Upper lobe of left lung (tissue), 4 donors: ENCODE data around the gene SCP2.

Experiments
- POLR2A ChIP-seq, 4 donors: fragments of 450-650 bp; IDR thresholded peaks; one replicate each; pipeline ENCODE4 v1.5.1; 2016 to 2017; ENCODE audit warnings: antibody characterized with exemption in 4 of 4, mild to moderate bottlenecking in 2 of 4
- TF ChIP-seq, protein P1 (sequence below), 6 experiments: fragments of 450-650 bp in 4 of 6; fragments of 200-600 bp in 2 of 6; sonication (generic) in 2 of 6; IDR thresholded peaks; one replicate each; pipeline ENCODE4 v1.5.1; 2016 to 2019; ENCODE audit warnings: antibody characterized with exemption in 6 of 6

DNA sequence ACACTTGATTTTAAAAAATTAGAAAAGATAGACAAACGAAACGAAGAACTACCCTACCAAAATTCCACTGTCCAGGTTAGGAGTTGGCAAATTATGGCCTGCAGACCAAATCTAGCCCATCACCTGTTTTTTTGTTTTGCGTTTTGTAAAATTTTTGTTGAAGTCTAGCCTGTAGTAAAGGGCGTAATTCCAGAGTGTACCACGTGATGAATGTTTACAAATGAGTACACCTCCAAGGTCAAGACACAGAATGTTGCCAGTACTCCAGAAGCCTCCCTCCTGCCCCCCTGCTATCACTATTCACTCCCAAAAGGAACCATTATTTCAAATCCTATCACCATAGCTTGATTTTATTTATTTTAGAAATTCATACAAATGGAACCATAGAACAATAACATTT lies 117.8 kb downstream of the SCP2 start:
- TF ChIP-seq, protein P1, sequence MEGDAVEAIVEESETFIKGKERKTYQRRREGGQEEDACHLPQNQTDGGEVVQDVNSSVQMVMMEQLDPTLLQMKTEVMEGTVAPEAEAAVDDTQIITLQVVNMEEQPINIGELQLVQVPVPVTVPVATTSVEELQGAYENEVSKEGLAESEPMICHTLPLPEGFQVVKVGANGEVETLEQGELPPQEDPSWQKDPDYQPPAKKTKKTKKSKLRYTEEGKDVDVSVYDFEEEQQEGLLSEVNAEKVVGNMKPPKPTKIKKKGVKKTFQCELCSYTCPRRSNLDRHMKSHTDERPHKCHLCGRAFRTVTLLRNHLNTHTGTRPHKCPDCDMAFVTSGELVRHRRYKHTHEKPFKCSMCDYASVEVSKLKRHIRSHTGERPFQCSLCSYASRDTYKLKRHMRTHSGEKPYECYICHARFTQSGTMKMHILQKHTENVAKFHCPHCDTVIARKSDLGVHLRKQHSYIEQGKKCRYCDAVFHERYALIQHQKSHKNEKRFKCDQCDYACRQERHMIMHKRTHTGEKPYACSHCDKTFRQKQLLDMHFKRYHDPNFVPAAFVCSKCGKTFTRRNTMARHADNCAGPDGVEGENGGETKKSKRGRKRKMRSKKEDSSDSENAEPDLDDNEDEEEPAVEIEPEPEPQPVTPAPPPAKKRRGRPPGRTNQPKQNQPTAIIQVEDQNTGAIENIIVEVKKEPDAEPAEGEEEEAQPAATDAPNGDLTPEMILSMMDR (IDR thresholded peaks at IDR 0.05): no peak
- TF ChIP-seq POLR2A (IDR thresholded peaks at IDR 0.05): no peak
